Measurements from ENCODE around the gene SLC22A23.

Gene SLC22A23

GRCh38 chr6:3273707-3274521 is 182.9 kb downstream of the SLC22A23 start:
- TF ChIP-seq, protein P1, sequence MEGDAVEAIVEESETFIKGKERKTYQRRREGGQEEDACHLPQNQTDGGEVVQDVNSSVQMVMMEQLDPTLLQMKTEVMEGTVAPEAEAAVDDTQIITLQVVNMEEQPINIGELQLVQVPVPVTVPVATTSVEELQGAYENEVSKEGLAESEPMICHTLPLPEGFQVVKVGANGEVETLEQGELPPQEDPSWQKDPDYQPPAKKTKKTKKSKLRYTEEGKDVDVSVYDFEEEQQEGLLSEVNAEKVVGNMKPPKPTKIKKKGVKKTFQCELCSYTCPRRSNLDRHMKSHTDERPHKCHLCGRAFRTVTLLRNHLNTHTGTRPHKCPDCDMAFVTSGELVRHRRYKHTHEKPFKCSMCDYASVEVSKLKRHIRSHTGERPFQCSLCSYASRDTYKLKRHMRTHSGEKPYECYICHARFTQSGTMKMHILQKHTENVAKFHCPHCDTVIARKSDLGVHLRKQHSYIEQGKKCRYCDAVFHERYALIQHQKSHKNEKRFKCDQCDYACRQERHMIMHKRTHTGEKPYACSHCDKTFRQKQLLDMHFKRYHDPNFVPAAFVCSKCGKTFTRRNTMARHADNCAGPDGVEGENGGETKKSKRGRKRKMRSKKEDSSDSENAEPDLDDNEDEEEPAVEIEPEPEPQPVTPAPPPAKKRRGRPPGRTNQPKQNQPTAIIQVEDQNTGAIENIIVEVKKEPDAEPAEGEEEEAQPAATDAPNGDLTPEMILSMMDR (IDR thresholded peaks at IDR 0.05; ENCODE audit: low read depth, low read length): no peak

GRCh38 chr6:3272911-3273547 is 183.8 kb downstream of the SLC22A23 start:
- TF ChIP-seq, protein P1 (IDR thresholded peaks at IDR 0.05; ENCODE audit: low read depth, low read length): no peak
- no peak overlapping the region for H3K4me3 ChIP-seq (ENCODE audit: low read depth, low read length)

More at GRCh38 chr6:3273707-3274521, 182.9 kb downstream of the SLC22A23 start:
- H3K4me3 ChIP-seq (ENCODE audit: low read depth, low read length): no peak overlapping the region

- TF ChIP-seq, protein P1 (IDR thresholded peaks at IDR 0.05; ENCODE audit: low read depth, low read length): no peak
- no peak overlapping the region for H3K4me3 ChIP-seq (ENCODE audit: low read depth, low read length)
Observed at GRCh38 chr6:3271756-3272155, 185.1 kb downstream of the SLC22A23 start.

DNA sequence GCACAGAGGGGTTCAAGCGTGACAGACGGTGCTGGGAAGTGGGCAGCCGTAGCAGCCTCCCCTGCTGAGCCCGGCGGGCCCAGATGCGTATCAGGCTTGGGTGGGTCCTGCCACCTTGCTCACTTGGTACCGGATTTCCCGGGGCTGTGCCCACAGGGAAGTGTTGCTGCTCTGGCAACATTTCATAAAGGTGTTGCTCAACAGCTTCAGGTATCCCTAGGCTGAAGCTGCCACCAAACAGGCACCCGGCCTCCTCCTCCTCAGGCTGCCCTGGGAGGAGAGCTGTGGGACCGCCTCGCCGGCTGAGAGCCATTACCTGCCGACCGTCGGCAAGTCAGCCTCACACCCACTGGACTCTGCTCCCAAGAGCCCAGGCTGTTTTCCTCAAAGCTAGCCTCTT is 186.6 kb downstream of the SLC22A23 start:
- TF ChIP-seq, protein P1 (IDR thresholded peaks at IDR 0.05; ENCODE audit: low read depth, low read length): no peak
- no peak overlapping the region for H3K4me3 ChIP-seq (ENCODE audit: low read depth, low read length)

GRCh38 chr6:3269281-3269975 is 187.4 kb downstream of the SLC22A23 start:
- TF ChIP-seq, protein P1 (IDR thresholded peaks at IDR 0.05; ENCODE audit: low read depth, low read length): no peak
- H3K4me3 ChIP-seq (ENCODE audit: low read depth, low read length): no peak overlapping the region

- H3K4me3 ChIP-seq (ENCODE audit: low read depth, low read length): no peak overlapping the region
- TF ChIP-seq, protein P1 (IDR thresholded peaks at IDR 0.05; ENCODE audit: low read depth, low read length): no peak
Observed at GRCh38 chr6:3268680-3269079, 188.2 kb downstream of the SLC22A23 start.

Measured in WI38 (cell line).